ENCODE data around the gene HIVEP3.
A peak's percentile ranks its signal among the peaks of the same experiment; 100 is the strongest.

Gene HIVEP3

DNA sequence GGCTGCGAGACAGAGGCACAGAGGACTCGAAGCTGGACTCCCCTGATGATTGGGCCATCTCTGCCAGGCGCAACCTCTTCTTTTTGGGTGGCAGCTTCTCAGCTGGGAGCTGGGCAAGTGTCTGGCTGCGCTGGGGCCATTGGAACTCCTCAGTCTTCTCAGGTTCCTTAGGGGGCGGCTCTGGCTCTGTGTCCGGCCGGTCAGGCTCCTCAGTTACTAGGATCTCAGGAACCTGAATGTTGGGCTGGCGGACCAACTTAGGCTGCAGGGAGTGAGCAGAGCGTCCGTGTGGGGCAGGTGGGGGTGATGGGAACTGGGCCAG lies 336.8 kb downstream of the HIVEP3 start:
- DNase-seq (ENCODE audit: low read depth): no peak

DNA sequence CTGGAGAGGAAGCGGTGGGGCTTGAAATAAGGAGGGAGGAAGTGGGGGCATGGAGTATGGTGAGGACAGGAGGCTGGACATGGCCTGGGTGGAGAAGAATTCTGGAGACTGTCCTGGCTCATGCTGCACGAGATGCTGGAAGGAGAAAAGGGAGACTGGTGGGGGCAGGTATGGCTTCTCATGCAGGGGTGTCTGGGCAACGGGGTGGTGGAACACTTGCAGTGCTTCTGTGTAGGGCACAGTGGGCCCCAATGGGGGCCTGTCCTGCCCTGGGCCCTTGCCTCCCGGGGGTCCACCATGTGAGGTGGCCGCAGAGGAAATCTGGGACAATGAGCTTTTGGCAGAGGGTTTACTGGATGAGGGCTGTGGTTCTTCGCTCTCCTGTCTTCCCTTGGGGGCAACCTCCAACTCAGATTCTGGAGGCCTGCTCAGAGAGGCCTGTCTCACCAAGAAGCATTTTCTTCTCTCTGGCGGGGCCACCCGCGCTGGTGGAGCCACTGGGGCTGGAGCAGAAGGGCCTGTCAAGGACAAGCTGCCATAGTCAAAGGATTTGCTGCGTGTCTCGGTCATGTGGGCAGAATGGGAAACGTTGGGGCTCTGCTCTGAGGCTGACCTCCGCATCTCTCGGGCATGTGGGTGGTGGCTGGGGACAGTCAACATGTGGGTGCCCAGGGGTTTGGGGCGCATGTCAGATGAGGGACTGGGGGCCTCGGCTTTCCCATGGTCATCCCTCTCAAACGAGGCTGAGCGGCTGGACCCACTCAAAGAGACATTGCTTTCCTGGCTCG lies 337.3 kb downstream of the HIVEP3 start:
- no peak for DNase-seq (ENCODE audit: low read depth)

DNA sequence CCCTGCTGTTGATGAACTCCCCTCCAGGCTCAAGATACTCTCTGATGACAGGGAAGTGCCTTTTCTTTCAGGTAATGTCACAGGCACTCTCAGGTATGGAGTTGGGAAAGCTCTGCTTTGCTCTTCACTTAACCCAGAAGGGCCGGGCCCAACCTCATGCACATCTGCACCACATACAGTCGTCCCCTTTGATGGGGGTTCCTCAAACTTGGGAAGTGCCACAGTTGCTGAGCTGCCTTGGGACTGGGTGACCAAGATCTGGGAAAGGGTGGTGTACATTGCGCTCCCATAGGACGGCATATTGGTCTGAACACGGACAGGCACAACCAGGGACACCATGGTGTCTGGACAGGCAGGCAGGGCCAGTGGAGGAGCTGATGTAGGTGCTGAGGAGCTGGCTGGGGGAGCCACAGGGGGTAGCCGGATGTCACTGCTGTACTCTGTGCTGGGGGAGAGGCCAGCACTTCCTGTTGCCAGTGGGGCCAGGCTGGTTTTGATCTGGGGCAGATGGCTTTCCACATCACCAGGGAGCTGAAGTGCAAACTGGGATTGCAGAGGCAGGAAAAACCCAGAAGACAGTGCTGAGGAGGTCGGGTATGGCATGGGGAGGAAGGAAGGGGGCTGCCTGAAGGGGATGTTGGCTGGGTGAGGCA lies 338.1 kb downstream of the HIVEP3 start:
- DNase-seq (ENCODE audit: low read depth): no peak

DNA sequence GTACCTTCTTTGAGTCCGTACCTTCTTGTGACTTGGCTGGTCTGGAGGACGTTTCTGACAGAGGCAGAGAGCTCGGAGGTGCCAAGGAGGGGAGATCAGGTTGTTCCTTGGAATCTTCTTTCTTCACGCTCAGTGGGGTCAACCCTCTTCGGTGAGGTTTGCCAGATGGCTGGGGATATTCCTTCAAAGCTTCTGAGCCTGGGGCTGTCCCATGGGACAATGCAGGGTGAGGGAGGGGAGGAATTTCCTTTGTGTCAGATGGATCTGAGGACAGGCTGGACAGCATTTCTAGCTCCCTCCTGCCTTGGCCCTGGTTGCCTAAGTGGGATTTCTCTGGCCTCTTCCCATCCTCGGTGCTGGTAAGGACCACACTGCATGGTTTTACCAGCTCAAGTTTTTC lies 338.7 kb downstream of the HIVEP3 start:
- no peak for DNase-seq (ENCODE audit: low read depth)

DNA sequence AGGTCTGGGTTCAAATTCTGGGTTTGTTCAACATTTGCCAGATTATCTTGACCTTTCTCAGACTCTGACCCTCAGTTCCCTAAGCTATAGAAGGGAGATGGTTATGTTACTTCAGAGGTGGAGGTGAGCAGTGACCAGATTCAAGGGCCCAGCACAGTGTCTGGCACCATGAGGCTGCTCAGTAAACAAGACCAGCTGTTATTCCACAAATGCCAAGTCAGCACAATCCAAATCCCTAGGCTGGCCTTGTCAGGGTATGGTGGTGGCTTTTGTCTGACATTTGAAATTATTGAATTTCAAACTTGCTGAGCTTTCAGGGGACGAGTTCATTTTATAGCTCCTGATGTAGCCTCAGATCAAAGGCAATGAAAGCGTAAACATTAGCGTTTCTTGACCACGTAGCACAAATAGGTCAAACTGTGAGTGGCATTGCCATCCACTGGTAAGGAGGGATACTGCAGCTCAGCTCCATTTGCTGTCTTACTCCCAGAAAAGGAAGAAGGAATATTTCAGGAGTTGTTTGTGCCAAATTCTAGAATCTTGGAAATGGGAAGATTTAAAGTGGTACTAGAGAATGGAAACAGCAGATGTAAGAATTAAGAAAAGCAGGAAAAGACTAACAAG lies 339.9 kb downstream of the HIVEP3 start:
- no peak for DNase-seq (ENCODE audit: low read depth)

DNA sequence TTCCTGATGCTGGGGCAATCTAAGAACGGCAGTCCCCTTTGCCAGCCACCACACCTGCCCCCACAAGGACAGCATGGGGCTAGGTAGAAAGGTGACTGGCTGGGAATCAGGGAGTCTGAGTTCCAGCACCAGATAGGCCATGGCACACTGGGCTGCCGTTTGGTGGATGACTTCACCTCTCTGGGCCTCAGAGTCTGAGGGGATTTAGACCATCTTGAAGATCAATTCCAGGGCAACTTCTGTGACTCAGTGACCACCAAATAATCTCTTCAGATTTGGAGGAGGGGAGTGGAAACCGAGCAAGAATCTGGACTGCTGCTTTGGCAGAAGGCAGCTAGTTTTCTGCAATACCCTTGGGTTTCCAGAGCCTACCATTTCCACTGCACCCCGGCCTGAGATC lies 342.1 kb downstream of the HIVEP3 start:
- no peak for DNase-seq (ENCODE audit: low read depth)

DNA sequence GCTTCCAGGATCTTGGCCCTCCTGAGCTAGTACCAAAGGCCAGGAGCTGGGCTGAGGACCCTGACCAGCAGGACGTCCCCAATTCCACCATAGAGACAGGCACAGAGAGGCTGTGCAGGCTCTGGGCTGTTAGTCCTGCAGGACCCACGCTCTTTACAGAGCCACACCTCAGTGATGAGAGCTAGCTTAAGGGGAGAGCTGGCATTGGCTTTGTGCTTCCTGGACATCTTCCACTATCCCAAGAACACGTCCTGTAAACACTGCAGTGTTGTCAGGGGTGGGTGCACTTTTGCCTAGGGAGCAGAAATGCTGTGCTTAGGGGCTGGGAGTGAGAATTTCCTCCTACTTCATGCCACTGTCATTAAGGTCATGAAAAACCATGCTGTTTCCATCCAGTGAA lies 342.5 kb downstream of the HIVEP3 start:
- no peak for DNase-seq (ENCODE audit: low read depth)

DNA sequence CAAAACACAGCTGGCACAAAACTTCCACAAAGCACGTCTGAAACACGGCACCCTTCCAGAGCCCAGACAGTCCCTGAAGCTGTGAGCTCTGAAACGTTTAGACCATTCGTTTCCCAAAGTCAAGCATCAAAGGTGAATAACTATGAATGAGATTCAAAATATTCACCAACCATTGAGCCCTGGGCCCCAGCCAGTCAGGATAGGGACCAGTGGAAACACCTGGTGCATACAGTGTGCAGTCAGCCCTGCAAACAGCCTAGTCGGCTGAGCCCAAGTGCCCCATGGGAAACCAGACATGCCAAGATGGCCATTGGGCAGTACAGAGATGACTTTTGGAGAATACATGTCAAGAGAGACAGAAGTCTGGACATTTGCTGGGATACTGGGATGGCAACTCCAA lies 343.9 kb downstream of the HIVEP3 start:
- no peak for DNase-seq (ENCODE audit: low read depth)

DNA sequence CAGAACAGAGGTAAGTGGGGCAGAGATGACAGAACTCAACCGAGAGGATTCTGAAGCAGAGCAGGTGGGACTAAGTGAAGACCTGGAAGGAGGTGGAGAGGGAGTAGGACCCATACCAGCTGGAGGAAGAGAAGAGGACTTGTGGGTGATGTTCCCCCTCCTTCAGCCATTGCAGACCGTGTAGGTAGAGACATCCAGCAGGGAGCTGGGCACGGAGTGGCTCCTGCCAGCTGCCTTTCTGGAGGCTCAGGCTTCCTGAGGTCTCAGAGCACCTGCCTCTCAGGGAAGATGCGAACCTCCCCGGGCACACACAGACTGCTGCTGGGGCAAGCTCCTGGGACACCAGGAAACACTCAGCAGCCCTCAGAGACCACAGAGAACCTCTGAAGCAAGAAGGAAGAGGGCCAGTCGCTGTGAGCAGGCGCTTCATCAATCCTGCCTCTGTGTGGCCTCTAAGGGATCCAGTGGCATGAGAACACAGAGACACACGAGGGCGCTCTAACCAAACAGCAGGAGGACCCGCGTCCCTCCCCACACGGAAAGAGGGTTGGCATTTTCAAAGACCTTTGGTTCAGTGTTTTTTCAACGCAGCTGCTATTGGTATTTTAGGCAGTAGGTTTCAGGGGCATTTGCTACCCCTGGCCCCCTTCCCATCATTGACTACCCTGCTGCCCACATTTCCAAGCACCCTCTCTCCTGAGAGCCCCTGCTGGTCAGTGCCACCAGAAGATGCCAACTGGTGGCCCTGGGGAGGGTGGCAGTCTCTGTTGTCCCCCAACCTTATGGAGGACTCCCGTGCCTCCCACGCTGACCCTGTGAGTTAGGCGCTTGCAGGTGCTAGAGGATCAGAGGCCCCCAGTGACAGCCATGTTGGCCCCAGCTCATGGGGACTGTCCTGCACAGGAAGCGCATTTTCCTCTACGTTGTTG lies 344.7 kb downstream of the HIVEP3 start:
- DNase-seq (ENCODE audit: low read depth): peak; percentile 46

DNA sequence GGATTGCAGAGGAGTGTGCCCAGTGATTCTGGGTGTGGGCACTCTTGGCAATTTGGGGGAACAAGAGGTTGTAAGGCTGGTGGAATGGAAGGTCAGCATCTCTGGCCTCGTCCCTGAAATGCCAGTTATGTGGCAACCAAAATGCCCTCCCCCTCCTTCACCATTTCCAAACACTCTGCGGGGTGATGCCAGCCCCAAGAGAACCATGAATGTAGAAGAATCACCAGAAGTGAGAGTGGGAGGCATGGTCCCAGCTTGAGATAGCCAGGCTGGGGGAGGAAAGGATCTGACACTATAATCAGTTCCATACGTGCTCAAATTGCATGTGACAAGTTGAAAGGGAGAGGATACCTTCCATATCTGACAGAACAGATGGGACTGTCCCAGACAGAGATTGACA lies 345.5 kb downstream of the HIVEP3 start:
- no peak for DNase-seq (ENCODE audit: low read depth)

DNA sequence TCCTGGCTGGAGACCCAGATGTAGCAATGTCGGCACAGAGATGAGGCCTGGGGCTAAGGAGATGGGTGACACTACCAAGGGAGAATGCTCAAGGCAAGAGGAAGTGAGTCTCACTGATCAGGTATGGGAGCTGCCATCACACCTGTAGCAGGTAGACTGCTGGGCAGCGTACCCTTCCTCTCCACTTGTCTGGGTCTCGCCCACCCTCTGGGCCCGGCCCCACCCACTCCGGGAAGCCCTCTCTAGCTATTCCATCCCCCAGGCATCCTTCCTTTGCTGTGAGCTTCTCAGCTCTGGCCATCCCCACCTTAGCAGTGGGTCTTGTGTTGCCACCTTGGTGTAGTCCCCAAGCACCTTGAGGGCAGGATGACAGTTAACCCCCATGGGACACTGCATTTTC lies 346.5 kb downstream of the HIVEP3 start:
- DNase-seq (ENCODE audit: low read depth): no peak

DNA sequence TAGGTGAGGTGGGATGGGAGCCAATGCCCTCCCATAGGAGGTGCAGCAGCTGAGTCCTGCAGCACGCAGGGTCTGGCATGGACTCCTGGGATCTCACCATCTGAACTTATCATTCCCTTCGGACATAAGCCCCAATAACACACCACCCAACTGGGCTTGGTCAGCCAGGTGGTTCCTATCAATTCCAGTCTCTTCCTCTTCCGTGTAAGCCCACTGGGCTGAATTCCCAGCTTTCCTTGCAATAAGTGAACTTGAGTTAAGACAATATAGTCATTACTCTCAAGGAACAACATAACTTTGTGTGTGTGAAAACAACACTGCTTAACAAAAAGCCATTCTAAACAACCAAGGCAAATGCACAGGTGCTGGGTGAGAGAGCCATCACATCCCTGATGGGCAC lies 347.7 kb downstream of the HIVEP3 start:
- DNase-seq (ENCODE audit: low read depth): no peak

DNA sequence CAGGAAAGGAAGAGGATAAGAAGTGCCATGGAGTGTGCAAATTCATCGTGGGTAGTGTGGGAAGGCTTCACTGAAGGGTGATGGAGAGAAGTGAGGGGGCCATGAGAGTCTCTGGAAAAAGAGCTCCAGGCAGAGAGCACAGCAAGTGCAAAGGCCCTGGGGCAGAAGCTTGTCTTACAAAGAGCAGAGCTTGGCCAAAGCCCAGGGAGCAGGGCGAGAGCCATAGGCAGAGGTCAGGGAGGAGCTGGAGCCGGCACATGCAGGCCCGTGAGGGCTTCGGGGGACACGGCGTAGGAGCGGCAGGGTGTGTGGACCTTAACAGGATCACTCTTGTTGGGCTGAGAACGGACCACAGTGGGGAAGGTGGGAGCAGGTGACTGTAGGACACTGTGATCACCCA lies 350.5 kb downstream of the HIVEP3 start:
- no peak for DNase-seq (ENCODE audit: low read depth)

DNA sequence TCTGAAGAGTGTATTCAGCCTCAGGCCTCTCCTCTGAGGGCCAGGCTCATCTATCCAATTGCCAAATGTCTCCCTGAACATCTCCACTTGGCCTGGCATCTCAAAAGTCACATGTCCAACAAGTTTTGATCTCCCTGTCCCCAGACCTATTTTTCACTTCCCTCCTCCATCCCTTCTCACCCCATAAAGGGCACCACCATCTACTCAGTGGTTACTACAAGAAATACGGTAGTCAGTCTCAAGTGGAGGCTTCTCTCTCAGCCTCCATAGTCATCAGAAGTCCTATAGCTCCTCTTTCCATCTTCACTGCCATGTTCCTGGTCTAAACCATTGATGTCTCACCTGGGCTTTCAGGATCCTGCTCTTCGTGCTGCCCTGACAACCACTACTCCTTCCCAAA lies 351.8 kb downstream of the HIVEP3 start:
- no peak for DNase-seq (ENCODE audit: low read depth)

DNA sequence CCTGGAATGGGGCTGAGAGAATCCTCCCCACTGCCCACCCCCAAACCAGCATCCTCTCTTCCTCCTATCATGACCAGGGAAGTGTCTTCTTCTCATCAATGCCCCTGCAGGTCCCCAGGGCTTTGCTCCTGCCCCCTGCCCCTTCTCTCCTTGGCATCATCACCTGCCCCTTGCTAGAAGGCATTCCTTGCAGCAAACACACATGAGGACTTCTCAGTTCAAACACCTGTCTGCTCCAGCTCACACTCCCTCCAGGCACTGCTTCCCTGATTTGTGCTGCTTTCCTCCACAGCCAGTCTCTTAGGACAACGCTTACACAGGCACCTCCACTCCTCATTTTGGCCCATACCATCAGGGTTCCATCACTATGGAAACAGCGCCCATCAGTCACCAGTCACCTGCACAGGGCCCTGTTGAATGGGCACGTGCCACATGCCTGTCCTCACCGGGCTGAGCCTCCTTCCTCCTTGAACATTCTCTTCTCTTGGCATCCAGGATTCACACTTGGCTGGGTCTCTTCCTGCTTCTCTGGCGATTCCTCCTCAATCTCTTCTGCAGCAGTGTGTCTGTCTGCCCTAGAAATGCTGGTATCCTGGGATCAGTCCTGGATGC lies 352.3 kb downstream of the HIVEP3 start:
- no peak for DNase-seq (ENCODE audit: low read depth)

DNA sequence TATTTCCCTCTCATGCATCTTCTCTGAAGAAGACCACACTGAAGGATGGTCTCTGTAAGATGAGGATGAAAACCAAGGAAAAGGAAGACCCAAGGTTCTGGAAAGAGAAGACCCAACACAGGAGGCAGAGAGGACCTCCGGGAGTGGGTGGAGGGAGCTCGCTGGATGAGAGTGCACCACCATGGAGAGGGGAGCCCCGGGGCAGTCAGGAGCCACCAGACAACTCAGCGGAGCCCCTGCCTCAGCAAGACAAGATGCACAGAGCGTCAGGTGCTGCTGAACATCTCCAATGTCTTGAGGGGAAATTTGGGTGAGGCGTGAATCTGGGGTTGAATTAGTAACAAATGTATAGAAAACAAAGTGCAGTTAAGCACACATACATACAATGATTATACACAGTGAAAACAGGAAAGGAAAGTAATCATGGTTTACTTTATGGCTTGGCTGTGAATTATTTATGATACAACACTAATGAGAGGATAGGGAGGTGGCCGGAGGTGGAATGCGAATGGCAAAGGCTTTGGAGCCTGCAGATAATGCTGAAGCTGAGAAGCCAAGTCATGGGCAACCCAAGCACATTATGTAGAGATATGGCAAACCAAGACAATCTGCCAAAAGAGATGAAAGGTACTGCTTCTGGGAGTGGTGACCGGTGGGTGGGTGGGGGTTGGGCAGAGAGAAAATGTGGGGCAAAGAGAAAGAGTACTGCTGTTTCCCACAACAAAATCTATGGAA lies 353.8 kb downstream of the HIVEP3 start:
- DNase-seq (ENCODE audit: low read depth): no peak

DNA sequence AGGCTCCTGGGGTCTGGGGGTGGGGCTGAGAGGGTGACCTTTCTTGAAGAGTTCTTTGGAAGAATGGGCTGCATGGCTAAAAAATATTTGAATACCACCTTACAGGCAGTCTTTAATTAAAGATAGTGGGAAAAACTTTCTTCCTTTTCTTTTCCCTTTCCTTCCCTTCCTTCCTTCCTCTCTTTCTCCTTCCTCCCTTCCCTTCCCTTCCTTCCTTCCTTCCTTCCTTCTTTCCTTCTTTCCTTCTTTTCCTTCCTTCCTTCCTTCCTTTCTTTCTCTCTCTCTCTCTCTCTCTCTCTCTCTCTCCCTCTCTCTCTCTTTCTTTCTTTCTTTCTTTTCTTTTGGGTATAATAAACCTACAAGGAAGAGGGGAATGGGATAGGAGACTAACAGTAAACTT lies 356.4 kb downstream of the HIVEP3 start:
- DNase-seq (ENCODE audit: low read depth): no peak

DNA sequence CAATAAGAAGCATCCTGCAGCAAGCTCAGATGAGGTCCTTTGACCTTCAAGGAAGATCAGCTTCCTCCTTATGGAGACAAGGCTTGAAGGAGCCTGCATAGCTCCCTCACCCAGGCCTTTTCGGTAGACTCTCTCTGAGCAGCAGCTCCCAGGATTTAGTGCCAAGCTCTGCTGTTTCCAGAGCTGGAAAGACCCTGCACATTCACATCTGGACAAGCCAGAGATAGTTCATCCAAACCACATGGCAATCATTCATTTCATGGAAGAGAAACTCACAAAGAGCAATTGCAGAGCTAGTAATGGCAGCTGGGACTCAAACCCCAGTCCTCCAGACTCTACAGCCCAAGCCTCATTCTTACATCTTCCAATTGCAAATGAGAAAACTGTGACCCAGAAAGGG lies 357.8 kb downstream of the HIVEP3 start:
- DNase-seq (ENCODE audit: low read depth): no peak

DNA sequence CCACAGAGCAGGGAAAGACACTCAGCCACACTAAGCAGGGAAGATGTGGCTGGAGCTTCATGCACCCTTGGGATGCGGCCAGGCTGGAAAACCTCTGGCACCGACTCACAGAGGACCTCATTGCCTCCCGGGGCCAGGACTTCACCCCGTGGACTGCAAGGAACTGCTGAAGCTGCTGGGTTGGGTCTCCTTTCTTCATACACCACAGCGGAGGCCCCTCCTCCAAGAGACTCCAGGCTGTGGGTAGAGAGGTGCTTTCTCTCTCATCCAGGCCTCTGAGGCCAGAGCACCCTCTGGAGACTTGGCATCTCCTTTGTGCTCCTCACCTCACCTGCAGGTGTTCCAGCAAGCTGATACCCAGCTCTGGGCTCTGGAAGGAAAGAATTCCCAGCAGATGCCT lies 358.2 kb downstream of the HIVEP3 start:
- DNase-seq (ENCODE audit: low read depth): no peak

DNA sequence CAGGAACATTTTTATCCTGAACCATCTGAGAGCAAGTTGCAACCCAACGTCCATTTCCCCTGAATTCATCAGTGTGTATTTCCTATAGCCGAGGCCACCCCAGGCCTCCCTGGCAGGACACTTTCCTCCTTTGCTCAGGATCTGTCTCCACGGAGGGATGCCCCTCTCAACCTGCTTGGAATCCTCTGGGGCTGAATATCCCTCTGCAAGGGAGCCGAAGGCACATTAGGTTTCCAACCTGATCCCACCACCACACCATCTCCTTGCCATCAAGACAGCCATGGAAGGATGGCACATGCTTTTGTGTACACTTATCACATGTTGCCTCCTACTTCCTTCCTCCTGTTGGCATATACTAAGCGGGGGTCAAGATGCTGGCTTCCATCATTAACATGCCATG lies 359.4 kb downstream of the HIVEP3 start:
- DNase-seq (ENCODE audit: low read depth): no peak

DNA sequence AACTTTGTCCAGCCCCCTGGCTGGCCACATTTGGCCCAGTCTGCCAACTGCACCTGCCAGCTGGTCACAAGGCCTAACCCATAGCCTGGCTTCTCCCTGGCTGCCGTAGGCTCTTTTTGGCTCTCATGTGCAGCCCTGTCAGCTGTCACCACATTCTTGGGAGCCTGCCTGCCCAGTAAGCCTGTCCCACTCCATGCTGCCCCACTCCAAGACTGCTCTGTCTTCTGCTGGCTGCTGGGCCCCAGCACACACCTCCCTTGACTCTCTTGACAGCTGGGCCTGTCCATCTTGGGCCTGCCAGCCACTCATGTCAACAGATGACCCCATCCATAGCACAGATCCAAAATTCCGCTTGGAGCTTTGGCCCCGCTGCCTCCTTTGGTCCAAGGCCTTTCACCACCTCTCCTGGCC lies 360.0 kb downstream of the HIVEP3 start:
- DNase-seq (ENCODE audit: low read depth): no peak

Data from stimulated activated CD8-positive, alpha-beta memory T cell treated with anti-CD3 and anti-CD28 coated beads, Interleukin-15, amount 100 ng/mL, for 24 hours (primary cell).